ENCODE data around the gene COTL1. TPM values are rescaled to one million over a fixed set of nuclear protein-coding genes. Genes with fewer than 3 reads are reported as not detected.

Gene COTL1
- 100 to 1,000 TPM; 287 to 328 TPM for total RNA-seq
- 205 to 260 reads per million in 2 donors for total RNA-seq

DNA sequence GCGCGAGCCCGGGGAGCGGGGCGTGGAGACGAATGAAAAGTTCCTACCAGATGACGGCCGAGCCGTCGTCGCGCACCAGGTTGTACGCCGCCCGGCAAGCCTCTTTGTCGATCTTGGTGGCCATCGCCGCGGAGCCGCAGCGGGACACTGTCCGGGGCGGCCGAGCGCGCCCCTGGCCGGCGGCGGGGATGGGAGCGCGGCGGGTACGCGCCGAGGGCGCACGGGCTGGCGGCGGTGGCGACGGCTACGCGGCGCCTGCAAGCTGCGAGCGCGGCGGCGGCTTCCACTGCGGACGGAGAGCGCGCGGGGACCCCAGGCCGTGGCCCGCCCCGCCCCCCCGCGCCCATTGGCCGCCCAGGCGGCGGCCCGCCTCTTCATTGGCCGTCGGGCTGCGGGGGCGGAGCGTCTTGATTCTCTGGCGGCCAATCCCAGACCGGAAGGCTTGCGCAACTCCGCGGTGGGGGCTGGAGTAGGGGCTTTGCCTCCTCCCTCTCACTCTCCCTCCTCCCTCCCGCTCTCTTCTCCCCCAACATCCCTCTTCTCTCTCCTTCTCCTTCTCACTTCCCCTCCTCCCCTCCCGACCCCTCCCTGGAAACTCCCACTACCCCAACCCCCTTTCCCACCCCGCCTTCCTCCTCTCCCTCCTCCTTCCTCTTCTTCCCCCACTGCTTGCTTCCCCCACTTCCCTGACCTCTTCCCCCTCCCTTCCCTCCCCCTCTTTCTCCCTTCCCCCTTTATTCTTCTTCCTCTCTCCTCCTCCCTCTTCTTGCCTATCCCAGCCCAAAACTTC is at the start of gene COTL1:
TSS of gene COTL1 (minus strand) at position 288 of the 790 bp plus-strand sequence. CDS start at position 124, 164 bp downstream.
- ATAC-seq (peak; percentile 90), DNase-seq (peak; percentile 86 to 91 (median 91))
- no peaks in the 10 kb centered on the region for H3K27me3 Mint-ChIP-seq
- no peaks in the 10 kb centered on the region for H3K9me3 ChIP-seq (ENCODE audit: control insufficient read depth, low read length, poor library complexity, severe bottlenecking)
- peak within 1 kb of the TSS; percentile 99 for H3K4me3 Mint-ChIP-seq
- peaks cover 50% of the 10 kb centered on the region for H3K4me1 Mint-ChIP-seq
- H3K27ac Mint-ChIP-seq = peak within 1 kb of the TSS; percentile 99
- peaks cover 7% of the 10 kb centered on the region for H3K36me3 Mint-ChIP-seq (ENCODE audit: low read depth)

DNA sequence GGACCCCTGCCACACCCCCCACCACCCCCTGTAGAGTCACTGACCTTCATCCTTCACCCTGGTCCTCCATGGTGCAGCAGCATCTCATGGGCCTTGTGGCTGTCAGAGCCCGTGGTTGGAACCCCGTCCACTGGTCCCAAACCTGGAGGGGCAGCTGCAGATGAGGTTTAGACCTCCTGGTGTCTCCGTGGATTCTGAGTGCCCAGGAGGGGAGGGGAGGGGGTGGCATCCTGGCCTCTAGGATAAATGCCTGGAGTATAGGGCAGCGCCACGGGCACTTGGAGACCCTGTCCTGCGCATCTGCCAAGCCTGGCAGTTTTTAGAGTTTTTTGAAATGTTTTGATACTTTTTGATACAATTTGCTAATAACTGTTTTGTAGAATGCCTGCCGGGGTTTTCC is 48.0 kb upstream of the COTL1 start:
- DNase-seq (no peak), ATAC-seq (no peak)
- H3K27ac Mint-ChIP-seq = no peak overlapping the region
- no peaks in the 10 kb centered on the region for H3K36me3 Mint-ChIP-seq (ENCODE audit: low read depth)
- H3K27me3 Mint-ChIP-seq = no peaks in the 10 kb centered on the region
- peaks cover 8% of the 10 kb centered on the region for H3K4me1 Mint-ChIP-seq
- H3K4me3 Mint-ChIP-seq = no peak overlapping the region
- H3K9me3 ChIP-seq (ENCODE audit: control insufficient read depth, low read length, poor library complexity, severe bottlenecking) = no peaks in the 10 kb centered on the region

DNA sequence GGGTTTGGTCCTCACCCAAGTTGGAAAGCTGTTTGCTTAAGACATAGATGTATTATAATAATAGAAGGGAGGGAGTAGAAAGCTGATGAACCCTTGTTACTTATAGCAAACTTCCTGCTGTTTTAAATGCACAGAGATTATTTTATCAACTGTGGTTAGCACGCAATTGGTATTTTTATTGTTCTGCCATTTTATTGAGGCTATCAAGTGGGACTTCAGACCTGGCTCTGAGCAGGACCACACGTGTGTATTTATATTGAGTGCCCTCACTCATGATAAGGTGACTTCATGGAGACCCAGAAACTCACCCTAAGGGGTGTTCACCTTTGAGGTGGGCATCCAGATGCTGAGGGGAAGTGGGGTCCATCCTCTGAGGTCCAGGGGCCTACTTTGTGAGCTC is 47.5 kb upstream of the COTL1 start:
- no peak overlapping the region for H3K4me3 Mint-ChIP-seq
- H3K27ac Mint-ChIP-seq = no peak overlapping the region
- no peaks in the 10 kb centered on the region for H3K36me3 Mint-ChIP-seq (ENCODE audit: low read depth)
- peaks cover 8% of the 10 kb centered on the region for H3K4me1 Mint-ChIP-seq
- DNase-seq = no peak
- no peaks in the 10 kb centered on the region for H3K27me3 Mint-ChIP-seq
- H3K9me3 ChIP-seq (ENCODE audit: control insufficient read depth, low read length, poor library complexity, severe bottlenecking) = no peaks in the 10 kb centered on the region
- ATAC-seq = no peak

DNA sequence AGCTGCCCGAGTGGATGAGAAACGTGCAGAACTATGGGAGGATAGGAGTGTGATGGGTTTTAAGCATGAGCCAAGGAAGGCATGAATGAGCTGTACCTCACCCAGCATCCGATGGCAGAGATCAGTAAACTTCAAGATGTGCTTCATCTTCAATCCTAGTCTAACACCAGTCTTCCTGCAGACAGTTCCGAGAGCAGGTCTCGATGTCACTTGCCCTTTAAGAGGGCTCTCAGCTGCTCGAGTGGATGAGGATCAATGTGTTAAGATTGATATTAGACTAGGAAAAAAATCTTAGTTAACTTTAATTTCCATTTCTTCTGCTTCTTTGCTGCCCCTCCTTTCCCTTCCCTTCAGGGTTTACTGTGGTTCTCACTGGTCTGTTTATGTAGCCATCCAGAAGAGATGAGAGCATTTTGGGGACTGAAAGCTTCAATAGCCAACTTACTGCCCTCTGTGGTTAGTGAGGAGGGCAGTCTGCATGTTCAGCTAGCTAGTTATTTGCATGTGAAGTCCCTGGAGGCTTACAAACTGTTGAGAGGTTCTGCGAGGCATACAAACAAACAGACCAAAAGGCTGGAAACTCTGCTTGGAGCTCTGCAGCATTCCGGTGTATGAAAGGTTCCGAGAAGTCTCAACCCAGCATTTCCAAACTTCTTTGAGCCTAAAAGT is 45.7 kb upstream of the COTL1 start:
- H3K27ac Mint-ChIP-seq = no peak overlapping the region
- H3K36me3 Mint-ChIP-seq (ENCODE audit: low read depth) = no peaks in the 10 kb centered on the region
- H3K4me1 Mint-ChIP-seq = peaks cover 8% of the 10 kb centered on the region
- DNase-seq = no peak
- H3K27me3 Mint-ChIP-seq = no peaks in the 10 kb centered on the region
- no peaks in the 10 kb centered on the region for H3K9me3 ChIP-seq (ENCODE audit: control insufficient read depth, low read length, poor library complexity, severe bottlenecking)
- no peak overlapping the region for H3K4me3 Mint-ChIP-seq
- no peak for ATAC-seq

- Mint-ChIP-seq H3K27ac (no peak overlapping the region), H3K4me1 (peaks cover 12% of the 10 kb centered on the region), H3K36me3 (ENCODE audit: low read depth) (no peaks in the 10 kb centered on the region), H3K27me3 (no peaks in the 10 kb centered on the region), H3K4me3 (no peak overlapping the region)
- H3K9me3 ChIP-seq (ENCODE audit: control insufficient read depth, low read length, poor library complexity, severe bottlenecking) = no peaks in the 10 kb centered on the region
- DNase-seq (no peak), ATAC-seq (no peak)
These were observed 44.6 kb upstream of the COTL1 start for GRCh38 chr16:84662471-84662870.

DNA sequence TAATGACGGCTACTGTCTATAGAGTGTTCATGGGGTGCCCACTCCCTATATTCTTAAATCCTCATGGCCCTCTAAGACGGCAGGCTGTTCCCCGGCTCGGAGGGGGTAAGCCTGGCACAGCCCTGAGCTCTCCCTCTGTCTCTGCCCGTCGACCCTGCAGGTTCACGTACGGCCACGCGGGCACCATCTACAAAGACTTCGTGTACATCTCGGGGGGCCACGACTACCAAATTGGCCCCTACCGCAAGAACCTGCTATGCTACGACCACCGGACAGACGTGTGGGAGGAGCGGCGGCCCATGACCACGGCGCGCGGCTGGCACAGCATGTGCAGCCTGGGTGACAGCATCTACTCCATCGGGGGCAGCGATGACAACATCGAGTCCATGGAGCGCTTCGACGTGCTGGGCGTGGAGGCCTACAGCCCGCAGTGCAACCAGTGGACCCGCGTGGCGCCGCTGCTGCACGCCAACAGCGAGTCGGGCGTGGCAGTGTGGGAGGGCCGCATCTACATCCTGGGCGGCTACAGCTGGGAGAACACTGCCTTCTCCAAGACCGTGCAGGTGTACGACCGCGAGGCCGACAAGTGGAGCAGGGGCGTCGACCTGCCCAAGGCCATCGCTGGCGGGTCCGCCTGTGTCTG is 43.7 kb upstream of the COTL1 start:
- Mint-ChIP-seq H3K27ac (no peak overlapping the region), H3K36me3 (ENCODE audit: low read depth) (no peaks in the 10 kb centered on the region), H3K4me3 (no peak overlapping the region), H3K27me3 (no peaks in the 10 kb centered on the region), H3K4me1 (peaks cover 16% of the 10 kb centered on the region)
- no peaks in the 10 kb centered on the region for H3K9me3 ChIP-seq (ENCODE audit: control insufficient read depth, low read length, poor library complexity, severe bottlenecking)
- ATAC-seq (no peak), DNase-seq (no peak)

GRCh38 chr16:84660973-84661372 is 43.1 kb upstream of the COTL1 start:
- Mint-ChIP-seq H3K4me1 (peaks cover 21% of the 10 kb centered on the region), H3K27ac (no peak overlapping the region)
- no peak for ATAC-seq

DNA sequence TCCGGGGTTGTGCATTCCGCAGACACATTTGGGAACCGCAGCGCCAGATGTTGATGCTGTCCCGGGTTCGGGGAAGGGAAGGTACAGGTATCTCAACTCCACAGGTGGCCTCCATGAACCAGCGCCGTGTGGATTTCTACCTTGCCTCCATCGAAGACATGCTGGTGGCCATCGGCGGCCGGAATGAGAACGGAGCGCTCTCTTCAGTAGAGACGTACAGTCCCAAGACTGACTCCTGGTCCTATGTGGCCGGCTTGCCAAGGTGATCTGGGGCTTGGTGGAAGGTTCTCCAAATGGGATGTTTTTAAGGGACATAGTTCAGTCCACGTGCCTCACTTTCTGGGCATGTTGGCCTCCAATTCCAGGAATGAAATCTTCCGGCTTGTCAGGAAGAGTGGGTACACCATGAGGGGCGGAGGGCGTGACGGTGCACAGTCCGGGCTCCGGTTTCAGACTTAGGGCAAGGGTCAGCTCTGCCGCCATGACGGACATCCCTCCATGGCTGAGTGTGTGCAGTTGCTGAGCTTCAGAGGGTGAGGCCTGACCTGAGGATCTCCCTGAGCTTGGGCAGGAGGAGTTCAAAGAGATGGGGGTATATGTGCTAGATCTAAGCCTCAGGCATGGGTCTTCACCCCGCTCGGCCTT is 41.9 kb upstream of the COTL1 start:
- DNase-seq (no peak), ATAC-seq (no peak)
- no peak overlapping the region for H3K27ac Mint-ChIP-seq
- H3K4me1 Mint-ChIP-seq = peaks cover 27% of the 10 kb centered on the region
- no peaks in the 10 kb centered on the region for H3K9me3 ChIP-seq (ENCODE audit: control insufficient read depth, low read length, poor library complexity, severe bottlenecking)
- no peaks in the 10 kb centered on the region for H3K27me3 Mint-ChIP-seq
- no peaks in the 10 kb centered on the region for H3K36me3 Mint-ChIP-seq (ENCODE audit: low read depth)
- peak overlapping the region; percentile 7 for H3K4me3 Mint-ChIP-seq

More at GRCh38 chr16:84660973-84661372, 43.1 kb upstream of the COTL1 start:
- no peaks in the 10 kb centered on the region for H3K36me3 Mint-ChIP-seq (ENCODE audit: low read depth)
- no peaks in the 10 kb centered on the region for H3K9me3 ChIP-seq (ENCODE audit: control insufficient read depth, low read length, poor library complexity, severe bottlenecking)
- H3K4me3 Mint-ChIP-seq = no peak overlapping the region
- no peaks in the 10 kb centered on the region for H3K27me3 Mint-ChIP-seq
- DNase-seq = no peak

DNA sequence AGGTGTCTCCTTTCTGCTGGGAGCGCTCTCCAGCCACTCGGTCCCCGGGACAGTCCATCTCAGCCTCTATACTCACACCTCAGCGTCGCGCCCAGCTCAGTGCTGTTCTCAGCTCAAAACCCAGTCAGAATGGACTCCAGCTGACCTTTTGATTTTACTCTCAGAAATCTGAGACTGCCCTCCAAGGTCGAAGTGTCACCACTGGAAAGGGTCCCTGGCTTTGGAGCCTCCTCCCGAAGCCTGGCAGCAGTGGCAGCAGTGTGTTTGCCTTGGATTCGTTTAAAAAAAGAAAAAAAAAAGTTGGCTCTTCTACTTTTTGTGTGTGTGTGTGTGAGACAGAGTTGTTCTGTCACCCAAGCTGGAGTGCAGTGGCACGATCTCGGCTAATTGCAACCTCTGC is 40.8 kb upstream of the COTL1 start:
- Mint-ChIP-seq H3K4me1 (peaks cover 27% of the 10 kb centered on the region), H3K27ac (no peak overlapping the region)

DNA sequence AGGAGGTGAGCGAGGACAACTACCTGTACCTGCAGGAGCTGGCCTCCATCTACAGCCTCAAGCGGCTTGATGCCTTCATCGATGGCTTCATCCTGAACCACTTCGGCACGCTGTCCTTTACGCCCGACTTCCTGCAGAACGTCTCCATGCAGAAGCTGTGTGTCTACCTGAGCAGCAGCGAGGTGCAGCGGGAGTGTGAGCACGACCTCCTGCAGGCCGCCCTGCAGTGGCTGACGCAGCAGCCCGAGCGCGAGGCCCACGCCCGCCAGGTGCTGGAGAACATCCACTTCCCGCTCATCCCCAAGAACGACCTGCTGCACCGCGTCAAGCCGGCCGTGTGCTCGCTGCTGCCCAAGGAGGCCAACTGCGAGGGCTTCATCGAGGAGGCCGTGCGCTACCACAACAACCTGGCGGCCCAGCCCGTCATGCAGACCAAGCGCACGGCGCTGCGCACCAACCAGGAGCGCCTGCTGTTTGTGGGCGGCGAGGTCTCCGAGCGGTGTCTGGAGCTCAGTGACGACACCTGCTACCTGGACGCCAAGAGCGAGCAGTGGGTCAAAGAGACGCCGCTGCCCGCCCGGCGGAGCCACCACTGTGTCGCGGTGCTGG is 39.5 kb upstream of the COTL1 start:
- Mint-ChIP-seq H3K36me3 (ENCODE audit: low read depth) (peaks cover 2% of the 10 kb centered on the region), H3K27me3 (no peaks in the 10 kb centered on the region), H3K4me1 (peaks cover 34% of the 10 kb centered on the region), H3K4me3 (no peak overlapping the region), H3K27ac (no peak overlapping the region)
- ATAC-seq (no peak), DNase-seq (no peak)
- no peaks in the 10 kb centered on the region for H3K9me3 ChIP-seq (ENCODE audit: control insufficient read depth, low read length, poor library complexity, severe bottlenecking)

More for the DNA sequence above, 40.8 kb upstream of the COTL1 start:
- Mint-ChIP-seq H3K4me3 (no peak overlapping the region), H3K36me3 (ENCODE audit: low read depth) (no peaks in the 10 kb centered on the region), H3K27me3 (no peaks in the 10 kb centered on the region)
- DNase-seq = no peak
- no peak for ATAC-seq
- H3K9me3 ChIP-seq (ENCODE audit: control insufficient read depth, low read length, poor library complexity, severe bottlenecking) = no peaks in the 10 kb centered on the region

- Mint-ChIP-seq H3K4me3 (peak overlapping the region; percentile 63), H3K27ac (peak overlapping the region; percentile 62), H3K4me1 (peaks cover 39% of the 10 kb centered on the region), H3K27me3 (no peaks in the 10 kb centered on the region), H3K36me3 (ENCODE audit: low read depth) (peaks cover 2% of the 10 kb centered on the region)
- ATAC-seq (peak; percentile 28), DNase-seq (no peak)
- no peaks in the 10 kb centered on the region for H3K9me3 ChIP-seq (ENCODE audit: control insufficient read depth, low read length, poor library complexity, severe bottlenecking)
These were observed 38.8 kb upstream of the COTL1 start for GRCh38 chr16:84656649-84657048.

DNA sequence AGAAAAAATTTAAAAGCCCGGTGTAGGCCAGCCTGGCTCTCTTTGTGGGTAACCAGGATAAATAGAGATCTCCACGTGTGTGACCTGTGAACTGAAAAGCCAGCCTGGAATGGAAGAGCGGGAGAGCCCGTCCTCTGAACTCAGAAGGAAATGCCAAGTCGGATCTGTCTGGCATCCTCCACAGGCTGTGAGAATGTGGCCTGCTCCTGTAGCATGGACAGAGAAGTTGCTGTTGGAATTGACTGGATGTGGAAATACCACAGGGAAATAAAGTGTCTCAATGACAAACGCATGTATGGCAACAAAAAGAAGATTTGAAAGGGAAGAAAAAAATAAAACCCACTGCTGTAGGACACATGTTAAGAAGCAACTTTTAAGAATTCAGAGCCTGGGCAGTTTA is 37.1 kb upstream of the COTL1 start:
- H3K4me1 Mint-ChIP-seq = peaks cover 50% of the 10 kb centered on the region

DNA sequence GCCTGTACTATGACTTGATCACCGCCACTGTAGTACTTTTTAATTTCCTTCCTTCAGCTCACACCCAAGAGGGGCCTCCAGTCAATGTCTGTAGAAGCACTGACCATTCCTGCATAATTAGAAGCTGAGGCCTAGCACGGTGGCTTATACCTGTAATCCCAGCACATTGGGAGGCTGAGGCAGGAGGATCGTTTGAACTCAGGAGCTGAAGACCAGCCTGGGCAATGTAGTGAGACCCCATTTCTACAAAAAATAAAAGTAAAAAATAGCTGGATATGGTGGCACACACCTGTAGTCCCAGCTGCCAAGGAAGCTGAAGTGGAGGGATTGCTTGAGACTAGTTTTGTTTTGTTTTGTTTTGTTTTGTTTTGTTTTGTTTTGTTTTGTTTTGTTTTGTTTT is 36.4 kb upstream of the COTL1 start:
- Mint-ChIP-seq H3K4me3 (peak overlapping the region; percentile 21), H3K4me1 (peaks cover 56% of the 10 kb centered on the region), H3K27ac (no peak overlapping the region), H3K36me3 (ENCODE audit: low read depth) (peaks cover 5% of the 10 kb centered on the region), H3K27me3 (no peaks in the 10 kb centered on the region)
- no peak for DNase-seq
- no peak for ATAC-seq
- H3K9me3 ChIP-seq (ENCODE audit: control insufficient read depth, low read length, poor library complexity, severe bottlenecking) = no peaks in the 10 kb centered on the region

More for the DNA sequence above, 37.1 kb upstream of the COTL1 start:
- H3K4me3 Mint-ChIP-seq = no peak overlapping the region
- H3K27me3 Mint-ChIP-seq = no peaks in the 10 kb centered on the region
- no peak for DNase-seq
- H3K27ac Mint-ChIP-seq = no peak overlapping the region
- ATAC-seq = no peak
- no peaks in the 10 kb centered on the region for H3K9me3 ChIP-seq (ENCODE audit: control insufficient read depth, low read length, poor library complexity, severe bottlenecking)
- H3K36me3 Mint-ChIP-seq (ENCODE audit: low read depth) = peaks cover 5% of the 10 kb centered on the region
